ENCODE results near the gene MAPK9. TPM values are rescaled to one million over a fixed set of nuclear protein-coding genes. Genes with fewer than 3 reads are reported as not detected.
A peak's percentile ranks its signal among the peaks of the same experiment; 100 is the strongest.

Gene MAPK9
- total and polyA plus RNA-seq, 9 of the 15 experiments (the other 6 are each of a cell fraction or from before 2014, with no cell fraction given): 4.8 to 58.0 (median 29.9) TPM

GRCh38 chr5:180291943-180292831 lies at the start of gene MAPK9 (continued):
- TF ChIP-seq REST (IDR thresholded peaks at IDR 0.05; ENCODE audit: borderline replicate concordance) (no peak), REST (CRISPR knock-in tag; IDR thresholded peaks at IDR 0.05; ENCODE audit: low read depth) (peak; percentile 63; the same call in 1 of the 2 replicates), RBBP5 (IDR thresholded peaks at IDR 0.05; ENCODE audit: borderline replicate concordance, insufficient read depth, low read length, poor library complexity, severe bottlenecking) (peak; percentile 22), FIP1L1 (IDR thresholded peaks at IDR 0.05; ENCODE audit: low read depth, low read length, poor library complexity, severe bottlenecking) (no peak), BRD4 (IDR thresholded peaks at IDR 0.05) (peak; percentile 51; the same call in 1 of the 2 replicates), ZNF263 (CRISPR knock-in tag; IDR thresholded peaks at IDR 0.05; ENCODE audit: borderline replicate concordance) (peak; percentile 25; the same call in 1 of the 2 replicates), NR2C2 (CRISPR knock-in tag; IDR thresholded peaks at IDR 0.05) (no peak), NR2C2 (tag; IDR thresholded peaks at IDR 0.05) (peak; percentile 77), OTX1 (CRISPR knock-in tag; IDR thresholded peaks at IDR 0.05) (0 out of 2 replicates have a peak, but pooled peaks have one; percentile 22), POLR2AphosphoS2 (IDR thresholded peaks at IDR 0.05; ENCODE audit: low read length) (no peak), JUN (IDR thresholded peaks at IDR 0.05; ENCODE audit: borderline replicate concordance, low read depth, low read length) (no peak), JUN (CRISPR knock-in tag; IDR thresholded peaks at IDR 0.05; ENCODE audit: borderline replicate concordance) (0 out of 2 replicates have a peak, but pooled peaks have one; percentile 23), MBD2 (IDR thresholded peaks at IDR 0.05; ENCODE audit: borderline replicate concordance, low read depth) (peak; percentile 88), HNRNPL (IDR thresholded peaks at IDR 0.05; ENCODE audit: low read depth, low read length) (0 out of 2 replicates have a peak, but pooled peaks have one; percentile 49), CREM (IDR thresholded peaks at IDR 0.05; ENCODE audit: low read depth) (peak; percentile 4), ZNF146 (CRISPR knock-in tag; IDR thresholded peaks at IDR 0.05; ENCODE audit: unreplicated experiment) (no peak)
- TF ChIP-seq, protein P1, sequence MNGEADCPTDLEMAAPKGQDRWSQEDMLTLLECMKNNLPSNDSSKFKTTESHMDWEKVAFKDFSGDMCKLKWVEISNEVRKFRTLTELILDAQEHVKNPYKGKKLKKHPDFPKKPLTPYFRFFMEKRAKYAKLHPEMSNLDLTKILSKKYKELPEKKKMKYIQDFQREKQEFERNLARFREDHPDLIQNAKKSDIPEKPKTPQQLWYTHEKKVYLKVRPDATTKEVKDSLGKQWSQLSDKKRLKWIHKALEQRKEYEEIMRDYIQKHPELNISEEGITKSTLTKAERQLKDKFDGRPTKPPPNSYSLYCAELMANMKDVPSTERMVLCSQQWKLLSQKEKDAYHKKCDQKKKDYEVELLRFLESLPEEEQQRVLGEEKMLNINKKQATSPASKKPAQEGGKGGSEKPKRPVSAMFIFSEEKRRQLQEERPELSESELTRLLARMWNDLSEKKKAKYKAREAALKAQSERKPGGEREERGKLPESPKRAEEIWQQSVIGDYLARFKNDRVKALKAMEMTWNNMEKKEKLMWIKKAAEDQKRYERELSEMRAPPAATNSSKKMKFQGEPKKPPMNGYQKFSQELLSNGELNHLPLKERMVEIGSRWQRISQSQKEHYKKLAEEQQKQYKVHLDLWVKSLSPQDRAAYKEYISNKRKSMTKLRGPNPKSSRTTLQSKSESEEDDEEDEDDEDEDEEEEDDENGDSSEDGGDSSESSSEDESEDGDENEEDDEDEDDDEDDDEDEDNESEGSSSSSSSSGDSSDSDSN (IDR thresholded peaks at IDR 0.05; ENCODE audit: borderline replicate concordance in 1 of 2, low read depth in 2 of 2, low read length in 2 of 2): 0 out of 4 replicates have a peak, but pooled peaks of 1 of the 2 experiments have one; percentile 77

All from K562 (cell line).